GM19468 (cell line): ENCODE measurements around the gene C2CD2.
A peak's percentile ranks its signal among the peaks of the same experiment; 100 is the strongest.

Experiments used
- ATAC-seq: cut with Tn5 transposase; IDR thresholded peaks from one replicate; pipeline ENCODE4 v1.9.1; 2021; ENCODE audit warnings: mild to moderate bottlenecking, moderate library complexity, moderate number of reproducible peaks; ENCODE audit not compliant: unreplicated experiment; ENCODE audit errors: extremely low read depth

Gene C2CD2

GRCh38 chr21:41894511-41894910 is 59.3 kb downstream of the C2CD2 start:
- ATAC-seq, result no peak

- no peak for ATAC-seq
These were observed 61.1 kb downstream of the C2CD2 start for GRCh38 chr21:41892726-41893125.

GRCh38 chr21:41891132-41891531 is 62.7 kb downstream of the C2CD2 start:
- no peak for ATAC-seq

- ATAC-seq, result no peak
These were observed 63.5 kb downstream of the C2CD2 start for GRCh38 chr21:41890355-41890754.

- no peak for ATAC-seq
These were observed 65.0 kb downstream of the C2CD2 start for GRCh38 chr21:41888749-41889376.

- ATAC-seq, result no peak
These were observed 66.2 kb downstream of the C2CD2 start for GRCh38 chr21:41887667-41888066.

GRCh38 chr21:41886328-41886727 is 67.5 kb downstream of the C2CD2 start:
- no peak for ATAC-seq

GRCh38 chr21:41885341-41886024 is 68.3 kb downstream of the C2CD2 start:
- ATAC-seq, result no peak

- no peak for ATAC-seq
These were observed 69.3 kb downstream of the C2CD2 start for GRCh38 chr21:41884501-41885030.

GRCh38 chr21:41883582-41883981 is 70.2 kb downstream of the C2CD2 start:
- ATAC-seq, result no peak

GRCh38 chr21:41881051-41881450 is 72.8 kb downstream of the C2CD2 start:
- ATAC-seq, result no peak

- ATAC-seq, result no peak
These were observed 73.7 kb downstream of the C2CD2 start for GRCh38 chr21:41880153-41880552.

GRCh38 chr21:41879190-41879998 is 74.4 kb downstream of the C2CD2 start, which contains the start of gene PRDM15:
Gene PRDM15, minus strand, starts transcription at chr21:41879344. Its CDS starts 18,981 bp downstream, at chr21:41860363.
- ATAC-seq, result peak; percentile 37

GRCh38 chr21:41878831-41879189 is 75.0 kb downstream of the C2CD2 start:
- peak; percentile 17 for ATAC-seq

- no peak for ATAC-seq
These were observed 75.7 kb downstream of the C2CD2 start for GRCh38 chr21:41877901-41878830.

- no peak for ATAC-seq
These were observed 76.7 kb downstream of the C2CD2 start for GRCh38 chr21:41876928-41877652.

GRCh38 chr21:41876396-41876795 is 77.4 kb downstream of the C2CD2 start:
- no peak for ATAC-seq

- ATAC-seq, result no peak
These were observed 78.7 kb downstream of the C2CD2 start for GRCh38 chr21:41875086-41875485.

GRCh38 chr21:41874611-41875010 is 79.2 kb downstream of the C2CD2 start:
- no peak for ATAC-seq
